Gastrocnemius medialis (tissue), 4 donors: ENCODE measurements around the gene AREL1. TPM values are rescaled to one million over a fixed set of nuclear protein-coding genes. Genes with fewer than 3 reads are reported as not detected.

Experiments
- ATAC-seq, 2 donors: fragments of 150-250 bp; one replicate each; pipeline ENCODE4 v1.9.1; 2016
- DNase-seq, 2 donors: peaks; one replicate each; pipeline ENCODE4 v3.0.0-alpha.2; 2019
- H3K27ac ChIP-seq, 4 donors: fragments of 200-600 bp; sonication (generic); 1 replicate in 1 of 4; 2 replicates in 3 of 4; pipeline ENCODE4 v1.5.1; 2016 to 2018; ENCODE audit warnings: mild to moderate bottlenecking in 2 of 4, moderate library complexity in 1 of 4
- H3K27me3 ChIP-seq, 3 donors: fragments of 200-600 bp; sonication (generic) in 2 of 3; 1 replicate in 1 of 3; 2 replicates in 2 of 3; pipeline versions ENCODE4 v1.5.1 to v1.6.0; 2016 to 2019; ENCODE audit warnings: mild to moderate bottlenecking in 1 of 3, moderate library complexity in 1 of 3
- H3K36me3 ChIP-seq, 2 donors: fragments of 200-600 bp; sonication (generic) in 1 of 2; one replicate each; pipeline ENCODE4 v1.5.1; 2017 to 2018
- H3K4me1 ChIP-seq, 2 donors: fragments of 200-600 bp; sonication (generic) in 1 of 2; one replicate each; pipeline ENCODE4 v1.5.1; 2016 to 2017; ENCODE audit warnings: mild to moderate bottlenecking in 2 of 2
- H3K4me3 ChIP-seq, 4 donors: fragments of 200-600 bp; sonication (generic) in 3 of 4; 1 replicate in 1 of 4; 2 replicates in 3 of 4; pipeline ENCODE4 v1.5.1; 2016 to 2019; ENCODE audit warnings: mild to moderate bottlenecking in 2 of 4
- H3K9me3 ChIP-seq, 3 donors: fragments of 200-600 bp; sonication (generic) in 2 of 3; 1 replicate in 1 of 3; 2 replicates in 2 of 3; pipeline ENCODE4 v1.5.1; 2016 to 2019
- CTCF ChIP-seq, 5 experiments: fragments of 450-650 bp in 3 of 5; fragments of 200-600 bp in 2 of 5; sonication (generic) in 2 of 5; IDR thresholded peaks in 4 of 5; conservative IDR thresholded peaks in 1 of 5; 1 replicate in 4 of 5; 2 replicates in 1 of 5; pipeline ENCODE4 v1.5.1; 2016 to 2019; ENCODE audit warnings: antibody characterized with exemption in 5 of 5, mild to moderate bottlenecking in 3 of 5, moderate library complexity in 3 of 5
- POLR2A ChIP-seq, 2 donors: fragments of 450-650 bp; IDR thresholded peaks; one replicate each; pipeline ENCODE4 v1.6.1; 2017; ENCODE audit warnings: antibody characterized with exemption in 2 of 2, mild to moderate bottlenecking in 2 of 2, moderate library complexity in 2 of 2
- in situ Hi-C, 4 donors: fragments of 200-750 bp; cut with MboI; loops; one replicate each; pipeline versions ENCODE4 v1.15.0 to v1.8.0; 2017; ENCODE audit warnings: low sequenced_read_pairs in 4 of 4
- intact Hi-C: fragments of 100-400 bp; cut with DNase I; formaldehyde crosslinking; loops from one replicate; pipeline ENCODE4 v1.15.1; 2023; ENCODE audit warnings: low total_unique reads
- total RNA-seq, 4 donors: library from RNA; depleted of rRNA; stranded (reverse); fragments of >200 nt; gene quantifications; one replicate each; pipeline versions ENCODE4 v1.1.0 to v1.2.3, GENCODE V29; 2016

Gene AREL1
- total RNA-seq, 4 donors from 2014 or later, result 14.7 to 30.1 (median 22.1) TPM

GRCh38 chr14:74621556-74621955, 91.3 kb downstream of the AREL1 start:
- no peaks in the 10 kb centered on the region for H3K36me3 ChIP-seq
- no peak for TF ChIP-seq CTCF (IDR thresholded peaks at IDR 0.05 in 4 of 5, conservative IDR thresholded peaks at IDR 0.05 in 1 of 5)
- no peak for TF ChIP-seq POLR2A (IDR thresholded peaks at IDR 0.05)
- H3K9me3 ChIP-seq, result no peaks in the 10 kb centered on the region
- DNase-seq (no peak), ATAC-seq (no peak)
- no peak overlapping the region for H3K4me3 ChIP-seq
- peak overlapping the region in 3 of 4 donors; percentile 30 to 66 (median 54) for H3K27ac ChIP-seq
- intact Hi-C loops, result no loop called here
- peaks cover 9 to 15% of the 10 kb centered on the region in 2 donors for H3K4me1 ChIP-seq
- no peaks in the 10 kb centered on the region for H3K27me3 ChIP-seq
- in situ Hi-C loops, result no loop called here

GRCh38 chr14:74620923-74621322, 92.0 kb downstream of the AREL1 start:
- no peak for TF ChIP-seq CTCF (IDR thresholded peaks at IDR 0.05 in 4 of 5, conservative IDR thresholded peaks at IDR 0.05 in 1 of 5)
- TF ChIP-seq POLR2A (IDR thresholded peaks at IDR 0.05), result no peak
- Histone ChIP-seq H3K4me3 (no peak overlapping the region), H3K36me3 (no peaks in the 10 kb centered on the region), H3K27ac (peak overlapping the region in 3 of 4 donors; percentile 47 to 66 (median 54)), H3K4me1 (peaks cover 9 to 15% of the 10 kb centered on the region in 2 donors), H3K27me3 (peaks cover 0 to 5% (median 0%) of the 10 kb centered on the region in 3 donors), H3K9me3 (no peaks in the 10 kb centered on the region)
- no peak for ATAC-seq
- intact Hi-C loops, result no loop called here
- in situ Hi-C loops, result no loop called here
- no peak for DNase-seq

- no peak for DNase-seq
- peak; percentile 7 to 25 for ATAC-seq
- in situ Hi-C loops, result no loop called here
- H3K4me1 ChIP-seq, result peaks cover 9 to 15% of the 10 kb centered on the region in 2 donors
- H3K9me3 ChIP-seq, result no peaks in the 10 kb centered on the region
- H3K27ac ChIP-seq, result peak overlapping the region; percentile 47 to 66 (median 54)
- intact Hi-C loops, result no loop called here
- TF ChIP-seq CTCF (IDR thresholded peaks at IDR 0.05 in 4 of 5, conservative IDR thresholded peaks at IDR 0.05 in 1 of 5), result no peak
- TF ChIP-seq POLR2A (IDR thresholded peaks at IDR 0.05), result no peak
- H3K36me3 ChIP-seq, result no peaks in the 10 kb centered on the region
- no peak overlapping the region for H3K4me3 ChIP-seq
- peaks cover 0 to 7% (median 0%) of the 10 kb centered on the region in 3 donors for H3K27me3 ChIP-seq
These were observed 92.4 kb downstream of the AREL1 start for GRCh38 chr14:74620497-74620921.

GRCh38 chr14:74619672-74620131, 93.2 kb downstream of the AREL1 start:
- intact Hi-C loops, result no loop called here
- Histone ChIP-seq H3K27me3 (peaks cover 0 to 12% (median 0%) of the 10 kb centered on the region in 3 donors), H3K36me3 (no peaks in the 10 kb centered on the region), H3K4me1 (peaks cover 9 to 15% of the 10 kb centered on the region in 2 donors), H3K27ac (peak overlapping the region; percentile 47 to 66 (median 54)), H3K9me3 (no peaks in the 10 kb centered on the region), H3K4me3 (no peak overlapping the region)
- TF ChIP-seq POLR2A (IDR thresholded peaks at IDR 0.05) (peak in 1 of 2 donors; percentile 22), CTCF (IDR thresholded peaks at IDR 0.05 in 4 of 5, conservative IDR thresholded peaks at IDR 0.05 in 1 of 5) (no peak)
- peak; percentile 57 to 86 for DNase-seq
- ATAC-seq, result peak; percentile 71 to 83
- in situ Hi-C loops, result no loop called here
